IMR-90 (cell line): Measurements from ENCODE around the gene OR4P4. TPM values are rescaled to one million over a fixed set of nuclear protein-coding genes. Genes with fewer than 3 reads are reported as not detected.

Experiments
- ATAC-seq: fragments of 200-7000 bp; cut with Tn5 transposase; 2 replicates; pipeline ENCODE4 v1.9.1; 2020; ENCODE audit warnings: low read depth, mild to moderate bottlenecking, moderate library complexity
- BruUV-seq: library from RNA; stranded (reverse); fragments of 400-500 nt; replicated peaks from 2 replicates; lab custom pipeline; 2021; lab: Mats Ljungman, UMichigan
- CTCF ChIA-PET: fragments of 300-600 bp; formaldehyde crosslinking; extraction: SDS; loops from one replicate; lab custom pipeline; 2021; ENCODE audit warnings: antibody characterized with exemption; lab: Yijun Ruan, JAX
- POLR2A ChIA-PET: fragments of 300-600 bp; sonication (Branson Sonifier 250); formaldehyde crosslinking; loops from one replicate; lab custom pipeline; 2022; ENCODE audit warnings: antibody characterized with exemption; ENCODE audit not compliant: unreplicated experiment; lab: Charles Lee
- DNase-seq: peaks from one replicate; pipeline ENCODE4 v3.0.0; 2013
- H2AFZ ChIP-seq: replicated peaks from 2 replicates; pipeline ENCODE3; 2013; ENCODE audit warnings: low read length, mild to moderate bottlenecking; ENCODE audit not compliant: poor library complexity
- H2AK5ac ChIP-seq: 2 replicates; pipeline ENCODE4 v1.6.1; 2013; ENCODE audit warnings: low read depth, low read length, inconsistent platforms
- H2AK9ac ChIP-seq: replicated peaks from 2 replicates; pipeline ENCODE3; 2013; ENCODE audit warnings: mild to moderate bottlenecking, low read depth, low read length, moderate library complexity; ENCODE audit not compliant: poor library complexity
- H2BK120ac ChIP-seq: 2 replicates; pipeline ENCODE4 v1.6.1; 2013; ENCODE audit warnings: low read depth, low read length, inconsistent platforms
- H2BK15ac ChIP-seq: 3 replicates; pipeline ENCODE4 v1.6.1; 2013; ENCODE audit warnings: low read depth, low read length, inconsistent platforms
- H2BK20ac ChIP-seq: 2 replicates; pipeline ENCODE4 v1.6.1; 2013; ENCODE audit warnings: low read depth, mild to moderate bottlenecking, inconsistent platforms, low read length, moderate library complexity
- H2BK5ac ChIP-seq: 2 replicates; pipeline ENCODE4 v1.6.1; 2013; ENCODE audit warnings: mild to moderate bottlenecking, low read depth, low read length, inconsistent platforms; ENCODE audit not compliant: poor library complexity, severe bottlenecking
- H3K14ac ChIP-seq: replicated peaks from 2 replicates; pipeline ENCODE4 v1.6.1; 2013; ENCODE audit warnings: low read depth, low read length, inconsistent platforms
- H3K18ac ChIP-seq: 2 replicates; pipeline ENCODE4 v1.6.1; 2013; ENCODE audit warnings: low read depth, low read length, control low read depth
- H3K23ac ChIP-seq: 2 replicates; pipeline ENCODE4 v1.6.1; 2013; ENCODE audit warnings: low read depth, low read length, inconsistent platforms
- H3K27ac ChIP-seq: 2 replicates; pipeline ENCODE4 v1.5.1; 2013; ENCODE audit warnings: mild to moderate bottlenecking, control low read depth, low read length; ENCODE audit not compliant: insufficient read depth
- H3K27me3 ChIP-seq: 2 replicates; pipeline ENCODE4 v1.6.1; 2013; ENCODE audit warnings: low read length; ENCODE audit not compliant: control insufficient read depth, insufficient read depth
- H3K36me3 ChIP-seq: 2 replicates; pipeline ENCODE4 v1.6.1; 2013; ENCODE audit warnings: low read length, mixed read lengths; ENCODE audit not compliant: control insufficient read depth, insufficient read depth
- H3K4ac ChIP-seq: 2 replicates; pipeline ENCODE4 v1.6.1; 2013; ENCODE audit warnings: low read depth, low read length, inconsistent platforms
- H3K4me1 ChIP-seq: 2 replicates; pipeline ENCODE4 v1.6.1; 2013; ENCODE audit warnings: low read length, mixed read lengths; ENCODE audit not compliant: control insufficient read depth, insufficient read depth
- H3K4me2 ChIP-seq: 2 replicates; pipeline ENCODE4 v1.6.1; 2013; ENCODE audit warnings: low read depth, mild to moderate bottlenecking, control low read depth, low read length, moderate library complexity
- H3K4me3 ChIP-seq: 2 replicates; pipeline ENCODE4 v1.5.1; 2013; ENCODE audit warnings: low read depth, mild to moderate bottlenecking, control low read depth, low read length, moderate library complexity; ENCODE audit not compliant: insufficient read depth
- H3K56ac ChIP-seq: 2 replicates; pipeline ENCODE4 v1.6.1; 2013; ENCODE audit warnings: low read length, inconsistent platforms; ENCODE audit not compliant: insufficient read depth; ENCODE audit errors: extremely low read depth
- H3K79me1 ChIP-seq, 2 experiments: 2 replicates each; pipeline ENCODE4 v1.6.1; 2013; ENCODE audit warnings: low read length in 2 of 2, inconsistent platforms in 1 of 2, low read depth in 1 of 2
- H3K9ac ChIP-seq: 2 replicates; pipeline ENCODE4 v1.6.1; 2013; ENCODE audit warnings: low read depth, low read length, control low read depth
- H3K9me1 ChIP-seq: 2 replicates; pipeline ENCODE4 v1.6.1; 2013; ENCODE audit warnings: low read length, inconsistent platforms; ENCODE audit not compliant: insufficient read depth
- H3K9me3 ChIP-seq: 2 replicates; pipeline ENCODE4 v1.6.1; 2013; ENCODE audit warnings: low read length; ENCODE audit not compliant: control insufficient read depth, insufficient read depth
- H4K20me1 ChIP-seq: 2 replicates; pipeline ENCODE4 v1.6.1; 2013; ENCODE audit warnings: low read length, inconsistent platforms; ENCODE audit not compliant: insufficient read depth
- H4K5ac ChIP-seq: 2 replicates; pipeline ENCODE4 v1.6.1; 2013; ENCODE audit warnings: mild to moderate bottlenecking, low read depth, low read length, control low read depth
- H4K8ac ChIP-seq, 2 experiments: 2 replicates each; pipeline ENCODE4 v1.6.1; 2013; ENCODE audit warnings: low read depth in 2 of 2, low read length in 2 of 2, control low read depth in 1 of 2, inconsistent platforms in 1 of 2
- H4K91ac ChIP-seq: 2 replicates; pipeline ENCODE4 v1.6.1; 2013; ENCODE audit warnings: low read depth, low read length, inconsistent platforms; ENCODE audit not compliant: insufficient read depth
- CEBPB ChIP-seq: IDR thresholded peaks from 2 replicates; pipeline ENCODE4 v1.6.1; 2012; ENCODE audit warnings: low read depth, low read length, improper control_type of control experiment
- CHD1 ChIP-seq: IDR thresholded peaks from 2 replicates; pipeline ENCODE4 v1.6.1; 2012; ENCODE audit warnings: low read depth, low read length, improper control_type of control experiment
- ELK1 ChIP-seq: fragments of 150-350 bp; IDR thresholded peaks from 2 replicates; pipeline ENCODE4 v1.6.1; 2016; ENCODE audit warnings: low read depth, mild to moderate bottlenecking, low read length, moderate library complexity, borderline replicate concordance
- RAD21 ChIP-seq: IDR thresholded peaks from 2 replicates; pipeline ENCODE4 v1.6.1; 2012; ENCODE audit warnings: low read length, improper control_type of control experiment
- SMC3 ChIP-seq: fragments of 150-350 bp; IDR thresholded peaks from 2 replicates; pipeline ENCODE4 v1.6.1; 2016; ENCODE audit warnings: low read depth, mild to moderate bottlenecking, antibody characterized with exemption, low read length, moderate library complexity
- WGBS, 2 experiments: methylation state at CpG; one replicate each; pipeline versions ENCODE4 v1.1.5 to v1.1.7; 2013; ENCODE audit warnings: missing lambda C conversion rate in 2 of 2; ENCODE audit not compliant: insufficient read length in 1 of 2; ENCODE audit errors: extremely low coverage in 2 of 2; 5-methylcytosine and 5-hydroxymethylcytosine counted together
- dilution Hi-C: fragments of 300-500 bp; cut with HindIII; formaldehyde crosslinking; loops from one replicate; pipeline ENCODE4 v1.14.3; 2018; ENCODE audit warnings: low sequenced_read_pairs; ENCODE audit not compliant: unreplicated experiment
- in situ Hi-C: fragments of 300-500 bp; cut with MboI; formaldehyde crosslinking; loops from 3 replicates; pipeline ENCODE4 v1.14.3; 2019; ENCODE audit warnings: low sequenced_read_pairs, inconsistent platforms, mixed read lengths
- intact Hi-C: fragments of 100-400 bp; cut with micrococcal nuclease; formaldehyde crosslinking; loops from 2 replicates; pipeline ENCODE4 v1.10.0; 2022
- polyA plus RNA-seq, 3 experiments: library from polyadenylated mRNA; depleted of rRNA; stranded (reverse); fragments of >200 nt; gene quantifications; 2 replicates each; pipeline ENCODE4 v1.2.3, GENCODE V29; 2012; ENCODE audit warnings: low replicate concordance in 1 of 3
- total RNA-seq: library from RNA; depleted of rRNA; stranded (reverse); fragments of >200 nt; gene quantifications from 2 replicates; pipeline ENCODE4 v1.2.3, GENCODE V29; 2012

Gene OR4P4
- total and polyA plus RNA-seq, 2 of the 4 experiments (the other 2 are of a cell fraction) = not detected

GRCh38 chr11:55658608-55659007 is 23.7 kb downstream of the OR4P4 start:
- no peaks in the 10 kb centered on the region for H3K9me1 ChIP-seq
- H3K9me3 ChIP-seq = peaks cover 5% of the 10 kb centered on the region; the same call in 1 of the 2 replicates
- no peak overlapping the region for H4K5ac ChIP-seq
- H2BK20ac ChIP-seq = no peak overlapping the region
- no peak overlapping the region for H3K4me3 ChIP-seq
- POLR2A ChIA-PET = no interaction called here
- ATAC-seq (no peak), DNase-seq (no peak)
- in situ Hi-C loops = no loop called here
- no peaks in the 10 kb centered on the region for H3K36me3 ChIP-seq
- intact Hi-C loops = no loop called here
- no peak overlapping the region for H2AFZ ChIP-seq
- CTCF ChIA-PET = no interaction called here
- dilution Hi-C loops = no loop called here
- no peak overlapping the region for H2AK9ac ChIP-seq
- no peak overlapping the region for H2BK15ac ChIP-seq
- H3K18ac ChIP-seq = no peak overlapping the region
- H2BK120ac ChIP-seq = no peak overlapping the region
- H3K4ac ChIP-seq = no peak overlapping the region
- H3K14ac ChIP-seq = no peak overlapping the region
- H2AK5ac ChIP-seq = no peak overlapping the region
- no peak overlapping the region for H4K91ac ChIP-seq
- no TSS peak for BruUV-seq
- no peak overlapping the region for H3K23ac ChIP-seq
- H3K27ac ChIP-seq = no peak overlapping the region
- no peaks in the 10 kb centered on the region for H3K4me1 ChIP-seq
- WGBS, 2 experiments = no CpG with 5 or more reads among the region's 1 CpG
- no peak overlapping the region for H3K56ac ChIP-seq
- no peak overlapping the region for H4K8ac ChIP-seq
- no peak overlapping the region for H2BK5ac ChIP-seq
- TF ChIP-seq SMC3 (no peak), CEBPB (no peak), RAD21 (no peak), ELK1 (no peak), CHD1 (no peak)
- H3K79me1 ChIP-seq = no peaks in the 10 kb centered on the region
- H4K20me1 ChIP-seq = no peaks in the 10 kb centered on the region
- no peaks in the 10 kb centered on the region for H3K27me3 ChIP-seq
- H3K9ac ChIP-seq = no peak overlapping the region
- H3K4me2 ChIP-seq = no peak overlapping the region
